ENCODE data around the gene TPH2. TPM values are rescaled to one million over a fixed set of nuclear protein-coding genes. Genes with fewer than 3 reads are reported as not detected.

TPH2 gene
- total RNA-seq, 2 experiments from 2014 or later, result not detected

DNA sequence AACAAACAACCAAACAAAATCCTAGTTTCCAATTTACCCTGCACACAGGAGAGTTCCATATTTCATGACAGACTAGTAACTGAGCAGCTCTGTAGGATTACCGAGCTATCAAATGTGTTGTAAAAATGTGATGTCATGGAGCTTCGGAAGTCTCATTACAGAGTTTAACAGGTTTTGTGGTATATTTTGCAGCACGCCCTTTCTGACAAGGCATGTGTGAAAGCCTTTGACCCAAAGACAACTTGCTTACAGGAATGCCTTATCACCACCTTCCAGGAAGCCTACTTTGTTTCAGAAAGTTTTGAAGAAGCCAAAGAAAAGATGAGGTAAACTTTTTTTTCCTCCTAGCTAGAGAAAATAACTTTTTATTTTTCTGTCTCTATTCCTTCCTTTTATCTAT is 92.4 kb downstream of the TPH2 start:
- DNase-seq (no peak), ATAC-seq (no peak)
- H3K27me3 Mint-ChIP-seq, result peaks cover 11% of the 10 kb centered on the region
- intact Hi-C loops (cut with micrococcal nuclease), result no loop called here
- TF ChIP-seq, protein P1, sequence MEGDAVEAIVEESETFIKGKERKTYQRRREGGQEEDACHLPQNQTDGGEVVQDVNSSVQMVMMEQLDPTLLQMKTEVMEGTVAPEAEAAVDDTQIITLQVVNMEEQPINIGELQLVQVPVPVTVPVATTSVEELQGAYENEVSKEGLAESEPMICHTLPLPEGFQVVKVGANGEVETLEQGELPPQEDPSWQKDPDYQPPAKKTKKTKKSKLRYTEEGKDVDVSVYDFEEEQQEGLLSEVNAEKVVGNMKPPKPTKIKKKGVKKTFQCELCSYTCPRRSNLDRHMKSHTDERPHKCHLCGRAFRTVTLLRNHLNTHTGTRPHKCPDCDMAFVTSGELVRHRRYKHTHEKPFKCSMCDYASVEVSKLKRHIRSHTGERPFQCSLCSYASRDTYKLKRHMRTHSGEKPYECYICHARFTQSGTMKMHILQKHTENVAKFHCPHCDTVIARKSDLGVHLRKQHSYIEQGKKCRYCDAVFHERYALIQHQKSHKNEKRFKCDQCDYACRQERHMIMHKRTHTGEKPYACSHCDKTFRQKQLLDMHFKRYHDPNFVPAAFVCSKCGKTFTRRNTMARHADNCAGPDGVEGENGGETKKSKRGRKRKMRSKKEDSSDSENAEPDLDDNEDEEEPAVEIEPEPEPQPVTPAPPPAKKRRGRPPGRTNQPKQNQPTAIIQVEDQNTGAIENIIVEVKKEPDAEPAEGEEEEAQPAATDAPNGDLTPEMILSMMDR (IDR thresholded peaks at IDR 0.05), result no peak
- ChIA-PET POLR2A (no interaction called here), CTCF (no interaction called here)
- no peaks in the 10 kb centered on the region for H3K36me3 Mint-ChIP-seq (ENCODE audit: low read depth)
- no peaks in the 10 kb centered on the region for H3K4me1 Mint-ChIP-seq (ENCODE audit: low read depth)
- no peak overlapping the region for H3K27ac Mint-ChIP-seq
- no peak overlapping the region for H3K4me3 Mint-ChIP-seq
- no peaks in the 10 kb centered on the region for H3K9me3 Mint-ChIP-seq

DNA sequence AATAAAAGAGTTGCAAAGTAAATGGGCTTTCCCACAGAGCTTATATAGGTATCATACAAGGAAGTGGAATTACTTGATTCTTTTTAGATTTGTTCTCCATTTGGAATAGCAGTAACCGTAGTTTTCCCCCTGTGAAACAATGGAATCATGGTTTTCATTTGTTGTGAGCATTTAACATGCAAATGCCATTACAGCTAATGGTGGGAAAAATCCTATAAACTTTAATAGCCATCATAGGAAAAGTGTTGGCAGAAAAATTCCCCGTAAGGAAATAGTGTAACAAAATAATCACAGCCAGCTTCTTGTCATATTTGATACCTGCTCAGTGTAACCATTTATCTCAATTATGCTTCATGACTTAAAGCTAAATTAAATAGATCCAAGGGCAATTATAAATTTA is 95.3 kb downstream of the TPH2 start:
- H3K4me3 Mint-ChIP-seq, result no peak overlapping the region
- H3K36me3 Mint-ChIP-seq (ENCODE audit: low read depth), result no peaks in the 10 kb centered on the region
- no peaks in the 10 kb centered on the region for H3K4me1 Mint-ChIP-seq (ENCODE audit: low read depth)
- H3K9me3 Mint-ChIP-seq, result no peaks in the 10 kb centered on the region
- POLR2A ChIA-PET, result no interaction called here
- ATAC-seq, result no peak
- no peak overlapping the region for H3K27ac Mint-ChIP-seq
- DNase-seq, result no peak
- CTCF ChIA-PET, result interaction anchor here (1.8 kb wide), 1 partner anchor 17 kb away, joined by 4 read pairs; no protein-coding TSS in a partner anchor
- H3K27me3 Mint-ChIP-seq, result peaks cover 12% of the 10 kb centered on the region
- intact Hi-C loops (cut with micrococcal nuclease), result no loop called here
- TF ChIP-seq, protein P1 (IDR thresholded peaks at IDR 0.05), result no peak

DNA sequence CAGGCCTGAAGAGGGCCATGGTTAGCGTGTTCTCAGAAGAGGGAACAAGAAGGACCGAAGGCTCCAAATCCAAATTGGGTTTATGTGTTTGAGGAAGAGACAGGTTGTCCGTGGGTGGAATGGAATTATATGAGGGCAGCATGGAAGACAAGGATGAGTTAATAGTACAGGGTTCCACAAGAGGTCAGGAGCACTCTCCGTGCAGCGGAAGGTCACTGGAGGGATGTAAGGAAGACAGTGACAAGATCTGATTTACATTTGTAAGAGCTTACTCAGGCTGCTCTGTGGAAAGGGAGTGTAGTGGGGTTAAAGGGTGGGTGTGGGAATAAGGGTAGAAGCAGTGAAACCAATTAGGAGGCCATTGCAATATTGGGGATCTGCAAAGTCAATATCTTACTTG is 97.0 kb downstream of the TPH2 start:
- H3K36me3 Mint-ChIP-seq (ENCODE audit: low read depth), result no peaks in the 10 kb centered on the region
- no peak overlapping the region for H3K4me3 Mint-ChIP-seq

DNA sequence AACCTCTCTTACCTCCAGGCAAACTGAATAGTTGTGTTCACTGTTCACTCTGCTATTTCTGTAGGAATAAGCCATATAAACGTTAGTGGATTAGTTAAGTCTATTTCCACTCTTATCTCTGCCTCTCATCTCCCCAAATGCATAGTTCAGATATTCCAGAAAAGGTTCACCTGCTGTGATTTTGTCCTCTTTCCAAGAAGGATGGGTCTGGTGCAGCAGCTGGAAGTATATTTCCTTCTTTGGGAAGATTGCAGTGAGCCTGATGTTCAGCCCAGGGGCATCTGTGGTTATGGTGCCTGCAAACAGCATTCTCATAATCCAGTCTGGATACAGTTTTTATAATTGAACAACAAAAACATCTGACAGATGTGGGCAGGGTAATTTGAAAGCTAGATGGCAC is 97.7 kb downstream of the TPH2 start:
- Mint-ChIP-seq H3K27me3 (peaks cover 12% of the 10 kb centered on the region), H3K4me1 (ENCODE audit: low read depth) (no peaks in the 10 kb centered on the region), H3K9me3 (no peaks in the 10 kb centered on the region), H3K36me3 (ENCODE audit: low read depth) (no peaks in the 10 kb centered on the region), H3K4me3 (no peak overlapping the region), H3K27ac (no peak overlapping the region)
- TF ChIP-seq, protein P1 (IDR thresholded peaks at IDR 0.05), result no peak
- POLR2A ChIA-PET, result no interaction called here
- intact Hi-C loops (cut with micrococcal nuclease), result no loop called here
- CTCF ChIA-PET, result interaction anchor here (1.5 kb wide), 1 partner anchor 17 kb away, joined by 4 read pairs; no protein-coding TSS in a partner anchor
- DNase-seq, result no peak
- ATAC-seq, result no peak

More for the DNA sequence above, 97.0 kb downstream of the TPH2 start:
- ATAC-seq (no peak), DNase-seq (no peak)
- CTCF ChIA-PET, result no interaction called here
- intact Hi-C loops (cut with micrococcal nuclease), result no loop called here
- Mint-ChIP-seq H3K9me3 (no peaks in the 10 kb centered on the region), H3K27me3 (peaks cover 12% of the 10 kb centered on the region), H3K27ac (no peak overlapping the region), H3K4me1 (ENCODE audit: low read depth) (no peaks in the 10 kb centered on the region)
- TF ChIP-seq, protein P1 (IDR thresholded peaks at IDR 0.05), result no peak
- POLR2A ChIA-PET, result interaction anchor here (0.7 kb wide), 1 partner anchor 41 kb away, joined by 3 read pairs; no protein-coding TSS in a partner anchor

DNA sequence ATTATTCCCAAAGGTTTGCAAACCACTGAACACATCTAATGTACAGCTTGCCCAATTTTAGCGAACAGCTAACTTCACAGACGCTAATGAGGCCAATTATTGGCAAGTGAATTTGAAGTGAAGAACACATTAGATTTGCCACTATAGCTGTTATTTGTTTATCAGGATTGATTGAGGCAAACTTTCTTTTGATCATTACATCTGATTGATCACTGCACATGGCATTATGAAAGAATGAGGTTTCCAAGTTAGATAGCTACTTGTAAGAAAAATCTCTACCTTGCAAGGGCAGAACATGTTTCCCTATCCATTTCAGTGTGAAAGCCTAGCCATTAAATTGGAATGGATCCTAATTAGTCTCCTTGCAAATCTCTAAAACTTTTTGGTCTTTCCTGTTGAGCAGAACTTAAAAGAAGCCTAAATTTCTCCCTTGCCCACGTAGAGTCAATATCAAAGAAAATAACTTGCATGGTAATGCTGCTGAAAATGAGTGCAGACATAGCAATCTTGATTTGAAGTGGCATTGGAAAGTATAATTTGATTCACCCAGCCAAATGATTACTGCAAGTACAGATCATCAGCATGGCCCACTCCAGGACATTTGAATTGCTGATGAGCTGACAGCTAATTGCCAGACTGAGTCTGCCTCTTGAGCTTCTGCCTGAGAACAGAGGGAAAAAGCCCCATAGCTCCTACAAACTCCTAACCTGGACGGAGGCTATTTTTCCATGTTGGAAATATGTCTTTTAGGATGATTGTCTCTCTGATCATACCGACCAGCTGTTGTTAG is 98.6 kb downstream of the TPH2 start:
- POLR2A ChIA-PET, result no interaction called here
- Mint-ChIP-seq H3K9me3 (no peaks in the 10 kb centered on the region), H3K4me3 (no peak overlapping the region), H3K4me1 (ENCODE audit: low read depth) (no peaks in the 10 kb centered on the region), H3K36me3 (ENCODE audit: low read depth) (no peaks in the 10 kb centered on the region), H3K27ac (no peak overlapping the region), H3K27me3 (peaks cover 10% of the 10 kb centered on the region)
- TF ChIP-seq, protein P1 (IDR thresholded peaks at IDR 0.05), result no peak
- CTCF ChIA-PET, result interaction anchor here (1.5 kb wide), 1 partner anchor 18 kb away, joined by 4 read pairs; no protein-coding TSS in a partner anchor
- DNase-seq, result no peak
- no peak for ATAC-seq
- intact Hi-C loops (cut with micrococcal nuclease), result no loop called here
